Measurements from ENCODE around the gene PDE7B.

PDE7B gene

GRCh38 chr6:135890876-135891275 lies 39.4 kb downstream of the PDE7B start:
- H3K27ac ChIP-seq (ENCODE audit: low read depth, low read length), result no peak overlapping the region
- H3K36me3 ChIP-seq (ENCODE audit: control insufficient read depth in 1 of 2, insufficient read depth in 2 of 2, low read length in 2 of 2), result no peaks in the 10 kb centered on the region
- H4K8ac ChIP-seq (ENCODE audit: low read depth, low read length), result no peak overlapping the region
- H4K91ac ChIP-seq (ENCODE audit: low read depth, low read length), result no peak overlapping the region
- no peak overlapping the region for H2AFZ ChIP-seq (ENCODE audit: insufficient read depth, low read length, poor library complexity)
- no peak overlapping the region for H3K4ac ChIP-seq (ENCODE audit: low read depth, low read length)
- H3K9ac ChIP-seq (ENCODE audit: low read length), result no peak overlapping the region
- H2BK12ac ChIP-seq (ENCODE audit: low read length), result no peak overlapping the region
- H3K14ac ChIP-seq (ENCODE audit: low read length), result no peak overlapping the region
- no peak overlapping the region for H4K12ac ChIP-seq (ENCODE audit: low read depth, low read length)
- DNase-seq, result no peak
- H3K23ac ChIP-seq (ENCODE audit: low read length), result no peak overlapping the region
- H3K4me3 ChIP-seq (ENCODE audit: low read depth, low read length), result no peak overlapping the region
- no peak overlapping the region for H3K4me2 ChIP-seq (ENCODE audit: low read length)
- no peak overlapping the region for H3K18ac ChIP-seq (ENCODE audit: low read length)
- WGBS (ENCODE audit: extremely low coverage, insufficient coverage, insufficient read length), result no CpG with 5 or more reads among the region's 5 CpGs
- no peak overlapping the region for H2AK5ac ChIP-seq (ENCODE audit: low read length)
- H2BK5ac ChIP-seq (ENCODE audit: low read depth, low read length, poor library complexity), result no peak overlapping the region
- no peaks in the 10 kb centered on the region for H3K27me3 ChIP-seq (ENCODE audit: insufficient read depth, low read length)
- no peaks in the 10 kb centered on the region for H3K79me1 ChIP-seq (ENCODE audit: low read length)
- H2BK120ac ChIP-seq (ENCODE audit: insufficient read depth, low read length, poor library complexity), result no peak overlapping the region
- H3K4me1 ChIP-seq (ENCODE audit: control insufficient read depth in 1 of 2, insufficient read depth in 2 of 2, low read length in 2 of 2), result no peaks in the 10 kb centered on the region
- no peaks in the 10 kb centered on the region for H3K9me3 ChIP-seq (ENCODE audit: insufficient read depth, low read depth, low read length)
- H3K79me2 ChIP-seq (ENCODE audit: control insufficient read depth, insufficient read depth, low read length, poor library complexity), result no peaks in the 10 kb centered on the region

GRCh38 chr6:135891710-135892109 lies 40.2 kb downstream of the PDE7B start:
- no peak overlapping the region for H2BK12ac ChIP-seq (ENCODE audit: low read length)
- no peak overlapping the region for H2BK120ac ChIP-seq (ENCODE audit: insufficient read depth, low read length, poor library complexity)
- H3K23ac ChIP-seq (ENCODE audit: low read length), result no peak overlapping the region
- DNase-seq, result no peak
- no peaks in the 10 kb centered on the region for H3K79me2 ChIP-seq (ENCODE audit: control insufficient read depth, insufficient read depth, low read length, poor library complexity)
- no peak overlapping the region for H4K91ac ChIP-seq (ENCODE audit: low read depth, low read length)
- no peaks in the 10 kb centered on the region for H3K27me3 ChIP-seq (ENCODE audit: insufficient read depth, low read length)
- no peak overlapping the region for H3K9ac ChIP-seq (ENCODE audit: low read length)
- no peak overlapping the region for H3K4ac ChIP-seq (ENCODE audit: low read depth, low read length)
- no peaks in the 10 kb centered on the region for H3K79me1 ChIP-seq (ENCODE audit: low read length)
- H3K4me2 ChIP-seq (ENCODE audit: low read length), result no peak overlapping the region
- no peak overlapping the region for H2AK5ac ChIP-seq (ENCODE audit: low read length)
- no peaks in the 10 kb centered on the region for H3K36me3 ChIP-seq (ENCODE audit: control insufficient read depth in 1 of 2, insufficient read depth in 2 of 2, low read length in 2 of 2)
- no peak overlapping the region for H2BK5ac ChIP-seq (ENCODE audit: low read depth, low read length, poor library complexity)
- H3K9me3 ChIP-seq (ENCODE audit: insufficient read depth, low read depth, low read length), result no peaks in the 10 kb centered on the region
- H3K4me3 ChIP-seq (ENCODE audit: low read depth, low read length), result no peak overlapping the region
- no peak overlapping the region for H4K8ac ChIP-seq (ENCODE audit: low read depth, low read length)
- no peak overlapping the region for H3K27ac ChIP-seq (ENCODE audit: low read depth, low read length)
- no peaks in the 10 kb centered on the region for H3K4me1 ChIP-seq (ENCODE audit: control insufficient read depth in 1 of 2, insufficient read depth in 2 of 2, low read length in 2 of 2)
- H3K14ac ChIP-seq (ENCODE audit: low read length), result no peak overlapping the region
- H3K18ac ChIP-seq (ENCODE audit: low read length), result no peak overlapping the region
- no peak overlapping the region for H4K12ac ChIP-seq (ENCODE audit: low read depth, low read length)
- no peak overlapping the region for H2AFZ ChIP-seq (ENCODE audit: insufficient read depth, low read length, poor library complexity)

GRCh38 chr6:135895231-135895911 lies 43.9 kb downstream of the PDE7B start:
- Histone ChIP-seq H3K27ac (ENCODE audit: low read depth, low read length) (no peak overlapping the region), H4K91ac (ENCODE audit: low read depth, low read length) (no peak overlapping the region), H3K4ac (ENCODE audit: low read depth, low read length) (no peak overlapping the region), H3K9ac (ENCODE audit: low read length) (no peak overlapping the region), H3K4me2 (ENCODE audit: low read length) (no peak overlapping the region), H3K79me1 (ENCODE audit: low read length) (no peaks in the 10 kb centered on the region), H4K12ac (ENCODE audit: low read depth, low read length) (no peak overlapping the region), H2AFZ (ENCODE audit: insufficient read depth, low read length, poor library complexity) (no peak overlapping the region), H3K23ac (ENCODE audit: low read length) (no peak overlapping the region), H4K8ac (ENCODE audit: low read depth, low read length) (no peak overlapping the region), H3K18ac (ENCODE audit: low read length) (no peak overlapping the region), H3K4me1 (ENCODE audit: control insufficient read depth in 1 of 2, insufficient read depth in 2 of 2, low read length in 2 of 2) (no peaks in the 10 kb centered on the region), H3K14ac (ENCODE audit: low read length) (no peak overlapping the region), H2BK12ac (ENCODE audit: low read length) (no peak overlapping the region), H2BK5ac (ENCODE audit: low read depth, low read length, poor library complexity) (no peak overlapping the region), H3K4me3 (ENCODE audit: low read depth, low read length) (no peak overlapping the region), H3K36me3 (ENCODE audit: control insufficient read depth in 1 of 2, insufficient read depth in 2 of 2, low read length in 2 of 2) (no peaks in the 10 kb centered on the region), H3K9me3 (ENCODE audit: insufficient read depth, low read depth, low read length) (no peaks in the 10 kb centered on the region), H2AK5ac (ENCODE audit: low read length) (no peak overlapping the region), H3K27me3 (ENCODE audit: insufficient read depth, low read length) (no peaks in the 10 kb centered on the region), H2BK120ac (ENCODE audit: insufficient read depth, low read length, poor library complexity) (no peak overlapping the region), H3K79me2 (ENCODE audit: control insufficient read depth, insufficient read depth, low read length, poor library complexity) (no peaks in the 10 kb centered on the region)
- no CpG with 5 or more reads among the region's 8 CpGs for WGBS (ENCODE audit: extremely low coverage, insufficient coverage, insufficient read length)
- DNase-seq, result no peak

GRCh38 chr6:135897087-135897486 lies 45.6 kb downstream of the PDE7B start:
- Histone ChIP-seq H2BK120ac (ENCODE audit: insufficient read depth, low read length, poor library complexity) (no peak overlapping the region), H2BK5ac (ENCODE audit: low read depth, low read length, poor library complexity) (no peak overlapping the region), H3K18ac (ENCODE audit: low read length) (no peak overlapping the region), H3K4ac (ENCODE audit: low read depth, low read length) (no peak overlapping the region), H3K27me3 (ENCODE audit: insufficient read depth, low read length) (no peaks in the 10 kb centered on the region), H3K79me2 (ENCODE audit: control insufficient read depth, insufficient read depth, low read length, poor library complexity) (no peaks in the 10 kb centered on the region), H2AFZ (ENCODE audit: insufficient read depth, low read length, poor library complexity) (no peak overlapping the region), H4K8ac (ENCODE audit: low read depth, low read length) (no peak overlapping the region), H2AK5ac (ENCODE audit: low read length) (no peak overlapping the region), H3K27ac (ENCODE audit: low read depth, low read length) (no peak overlapping the region), H3K4me1 (ENCODE audit: control insufficient read depth in 1 of 2, insufficient read depth in 2 of 2, low read length in 2 of 2) (no peaks in the 10 kb centered on the region), H2BK12ac (ENCODE audit: low read length) (no peak overlapping the region), H3K4me3 (ENCODE audit: low read depth, low read length) (no peak overlapping the region), H3K79me1 (ENCODE audit: low read length) (no peaks in the 10 kb centered on the region), H3K4me2 (ENCODE audit: low read length) (no peak overlapping the region), H3K23ac (ENCODE audit: low read length) (no peak overlapping the region), H4K12ac (ENCODE audit: low read depth, low read length) (no peak overlapping the region), H3K9me3 (ENCODE audit: insufficient read depth, low read depth, low read length) (no peaks in the 10 kb centered on the region), H3K14ac (ENCODE audit: low read length) (no peak overlapping the region), H4K91ac (ENCODE audit: low read depth, low read length) (no peak overlapping the region), H3K36me3 (ENCODE audit: control insufficient read depth in 1 of 2, insufficient read depth in 2 of 2, low read length in 2 of 2) (no peaks in the 10 kb centered on the region), H3K9ac (ENCODE audit: low read length) (no peak overlapping the region)
- no peak for DNase-seq
- WGBS (ENCODE audit: extremely low coverage, insufficient coverage, insufficient read length), result no CpG with 5 or more reads among the region's 1 CpG
